Gastrocnemius medialis (tissue), 4 donors: Measurements from ENCODE around the gene TRO. TPM values are rescaled to one million over a fixed set of nuclear protein-coding genes. Genes with fewer than 3 reads are reported as not detected.
A peak's percentile ranks its signal among the peaks of the same experiment; 100 is the strongest.

Experiments
- ATAC-seq, 2 donors: fragments of 150-250 bp; one replicate each; pipeline ENCODE4 v1.9.1; 2016
- DNase-seq, 2 donors: peaks; one replicate each; pipeline ENCODE4 v3.0.0-alpha.2; 2019
- H3K27ac ChIP-seq, 4 donors: fragments of 200-600 bp; sonication (generic); 1 replicate in 1 of 4; 2 replicates in 3 of 4; pipeline ENCODE4 v1.5.1; 2016 to 2018; ENCODE audit warnings: mild to moderate bottlenecking in 2 of 4, moderate library complexity in 1 of 4
- H3K27me3 ChIP-seq, 3 donors: fragments of 200-600 bp; sonication (generic) in 2 of 3; 1 replicate in 1 of 3; 2 replicates in 2 of 3; pipeline versions ENCODE4 v1.5.1 to v1.6.0; 2016 to 2019; ENCODE audit warnings: mild to moderate bottlenecking in 1 of 3, moderate library complexity in 1 of 3
- H3K36me3 ChIP-seq, 2 donors: fragments of 200-600 bp; sonication (generic) in 1 of 2; one replicate each; pipeline ENCODE4 v1.5.1; 2017 to 2018
- H3K4me1 ChIP-seq, 2 donors: fragments of 200-600 bp; sonication (generic) in 1 of 2; one replicate each; pipeline ENCODE4 v1.5.1; 2016 to 2017; ENCODE audit warnings: mild to moderate bottlenecking in 2 of 2
- H3K4me3 ChIP-seq, 4 donors: fragments of 200-600 bp; sonication (generic) in 3 of 4; 1 replicate in 1 of 4; 2 replicates in 3 of 4; pipeline ENCODE4 v1.5.1; 2016 to 2019; ENCODE audit warnings: mild to moderate bottlenecking in 2 of 4
- H3K9me3 ChIP-seq, 3 donors: fragments of 200-600 bp; sonication (generic) in 2 of 3; 1 replicate in 1 of 3; 2 replicates in 2 of 3; pipeline ENCODE4 v1.5.1; 2016 to 2019
- CTCF ChIP-seq, 5 experiments: fragments of 450-650 bp in 3 of 5; fragments of 200-600 bp in 2 of 5; sonication (generic) in 2 of 5; IDR thresholded peaks in 4 of 5; conservative IDR thresholded peaks in 1 of 5; 1 replicate in 4 of 5; 2 replicates in 1 of 5; pipeline ENCODE4 v1.5.1; 2016 to 2019; ENCODE audit warnings: antibody characterized with exemption in 5 of 5, mild to moderate bottlenecking in 3 of 5, moderate library complexity in 3 of 5
- POLR2A ChIP-seq, 2 donors: fragments of 450-650 bp; IDR thresholded peaks; one replicate each; pipeline ENCODE4 v1.6.1; 2017; ENCODE audit warnings: antibody characterized with exemption in 2 of 2, mild to moderate bottlenecking in 2 of 2, moderate library complexity in 2 of 2
- in situ Hi-C, 4 donors: fragments of 200-750 bp; cut with MboI; loops; one replicate each; pipeline versions ENCODE4 v1.15.0 to v1.8.0; 2017; ENCODE audit warnings: low sequenced_read_pairs in 4 of 4
- intact Hi-C: fragments of 100-400 bp; cut with DNase I; formaldehyde crosslinking; loops from one replicate; pipeline ENCODE4 v1.15.1; 2023; ENCODE audit warnings: low total_unique reads
- total RNA-seq, 4 donors: library from RNA; depleted of rRNA; stranded (reverse); fragments of >200 nt; gene quantifications; one replicate each; pipeline versions ENCODE4 v1.1.0 to v1.2.3, GENCODE V29; 2016

TRO gene
- total RNA-seq, 4 donors from 2014 or later: 0.12 to 1.2 (median 0.53) TPM

DNA sequence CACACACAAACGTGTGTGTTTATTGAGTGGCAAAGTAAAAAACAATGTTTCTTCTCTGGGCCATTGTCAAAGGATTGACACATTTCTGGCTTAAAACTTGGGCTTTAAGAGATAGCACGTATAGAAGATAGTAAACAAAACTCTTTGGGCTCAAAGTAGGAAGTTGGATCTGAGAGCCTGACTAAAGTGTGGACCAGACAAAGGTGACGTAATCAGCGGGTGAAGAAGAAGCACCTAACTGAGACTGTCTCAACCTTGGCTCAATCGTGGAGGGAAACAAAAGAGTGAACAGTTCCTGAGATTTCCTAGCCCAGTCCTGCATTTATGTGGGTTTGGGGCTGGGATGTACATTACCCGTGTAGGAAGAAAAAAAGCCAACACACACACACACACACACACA, 59.7 kb downstream of the TRO start:
- ATAC-seq (no peak), DNase-seq (no peak)
- intact Hi-C loops: no loop called here
- no peak overlapping the region for H3K4me3 ChIP-seq
- H3K4me1 ChIP-seq: peaks cover 0 to 6% of the 10 kb centered on the region in 2 donors
- in situ Hi-C loops: no loop called here
- no peaks in the 10 kb centered on the region for H3K36me3 ChIP-seq
- H3K27ac ChIP-seq: peak overlapping the region in 3 of 4 donors; percentile 24 to 58 (median 45)
- H3K9me3 ChIP-seq: no peaks in the 10 kb centered on the region
- TF ChIP-seq POLR2A (IDR thresholded peaks at IDR 0.05) (no peak), CTCF (IDR thresholded peaks at IDR 0.05 in 4 of 5, conservative IDR thresholded peaks at IDR 0.05 in 1 of 5) (no peak)
- H3K27me3 ChIP-seq: no peaks in the 10 kb centered on the region

Other genes starting within 250 kb of the TRO start
- not detected for gene ITIH6, start 122.6 kb upstream of the TRO start, total RNA-seq
- gene MAGED2, start 113.1 kb upstream of the TRO start, total RNA-seq: 10 to 100 TPM; 36.6 to 78.3 (median 55.6) TPM
- gene PFKFB1, start 73.4 kb downstream of the TRO start, total RNA-seq: 10 to 100 TPM in 2 of 4 donors, 1 to 10 TPM in 2; 4.3 to 40.1 (median 13.9) TPM
- 10 to 100 TPM in 1 of 4 donors, 1 to 10 TPM in 3; 8.3 to 17.2 (median 8.8) TPM for gene APEX2, start 79.5 kb downstream of the TRO start, total RNA-seq
- gene ALAS2, start 110.2 kb downstream of the TRO start, total RNA-seq: 1 to 10 TPM in 1 of 4 donors, under 1 TPM in 1, not detected in 2; 0.58 to 2.2 TPM
- gene PAGE2B, start 154.2 kb downstream of the TRO start, total RNA-seq: not detected
- gene PAGE2, start 168.2 kb downstream of the TRO start, total RNA-seq: not detected